Loucy (cell line): ENCODE results near the gene LPIN1.

Source experiments
- H2AFZ ChIP-seq: fragments of 200-600 bp; sonication (generic); 2 replicates; pipeline ENCODE4 v1.6.0; 2016; ENCODE audit warnings: antibody characterized with exemption, mild to moderate bottlenecking, low read length, moderate library complexity
- H3F3A ChIP-seq: fragments of 200-600 bp; 2 replicates; pipeline ENCODE4 v1.6.0; 2016; ENCODE audit warnings: antibody characterized with exemption, low read depth, mild to moderate bottlenecking
- H3K27me3 ChIP-seq: fragments of 200-600 bp; sonication (generic); 2 replicates; pipeline ENCODE4 v1.6.1; 2014; ENCODE audit warnings: low read length, mild to moderate bottlenecking; ENCODE audit not compliant: insufficient read depth, poor library complexity, severe bottlenecking
- H3K36me3 ChIP-seq: fragments of 200-600 bp; sonication (generic); 2 replicates; pipeline ENCODE4 v1.6.1; 2016; ENCODE audit warnings: low read length; ENCODE audit not compliant: insufficient read depth
- H3K4me1 ChIP-seq: fragments of 200-600 bp; sonication (generic); 2 replicates; pipeline ENCODE4 v1.5.1; 2014; ENCODE audit warnings: low read length, mild to moderate bottlenecking; ENCODE audit not compliant: insufficient read depth, poor library complexity, severe bottlenecking
- H3K4me2 ChIP-seq: fragments of 200-600 bp; sonication (generic); 2 replicates; pipeline ENCODE4 v1.6.0; 2014; ENCODE audit warnings: antibody characterized with exemption, low read length, low read depth, mild to moderate bottlenecking; ENCODE audit not compliant: poor library complexity, severe bottlenecking
- H3K4me3 ChIP-seq: fragments of 200-600 bp; sonication (generic); 2 replicates; pipeline ENCODE4 v1.5.1; 2014; ENCODE audit warnings: low read length, mild to moderate bottlenecking, mixed read lengths; ENCODE audit not compliant: poor library complexity, severe bottlenecking
- H3K79me2 ChIP-seq: fragments of 200-600 bp; sonication (generic); 2 replicates; pipeline ENCODE4 v1.6.1; 2014; ENCODE audit warnings: low read length; ENCODE audit not compliant: insufficient read depth
- H3K9ac ChIP-seq: fragments of 200-600 bp; sonication (generic); 2 replicates; pipeline ENCODE4 v1.6.0; 2014; ENCODE audit warnings: mild to moderate bottlenecking, low read depth, low read length, moderate library complexity; ENCODE audit not compliant: poor library complexity, severe bottlenecking
- H3K9me2 ChIP-seq: fragments of 200-600 bp; sonication (generic); replicated peaks from 2 replicates; pipeline ENCODE4 v1.6.1; 2016; ENCODE audit warnings: low read depth, low read length, mixed read lengths
- H3K9me3 ChIP-seq: fragments of 200-600 bp; sonication (generic); 2 replicates; pipeline ENCODE4 v1.6.1; 2014; ENCODE audit warnings: mild to moderate bottlenecking, antibody characterized with exemption, low read length, low read depth; ENCODE audit not compliant: insufficient read depth
- H4K20me1 ChIP-seq: fragments of 200-600 bp; sonication (generic); 2 replicates; pipeline ENCODE4 v1.6.0; 2014; ENCODE audit warnings: antibody characterized with exemption, low read length, mild to moderate bottlenecking; ENCODE audit not compliant: insufficient read depth, poor library complexity, severe bottlenecking
- EZH2phosphoT487 ChIP-seq: fragments of 200-600 bp; IDR thresholded peaks from 2 replicates; pipeline ENCODE4 v1.6.1; 2018; ENCODE audit warnings: antibody characterized with exemption, mild to moderate bottlenecking, moderate library complexity, borderline replicate concordance
- TF ChIP-seq, protein P1 (sequence below): fragments of 200-600 bp; sonication (generic); conservative IDR thresholded peaks from 2 replicates; pipeline ENCODE4 v1.5.1; 2014; ENCODE audit warnings: mild to moderate bottlenecking, antibody characterized with exemption, low read length

LPIN1 gene

DNA sequence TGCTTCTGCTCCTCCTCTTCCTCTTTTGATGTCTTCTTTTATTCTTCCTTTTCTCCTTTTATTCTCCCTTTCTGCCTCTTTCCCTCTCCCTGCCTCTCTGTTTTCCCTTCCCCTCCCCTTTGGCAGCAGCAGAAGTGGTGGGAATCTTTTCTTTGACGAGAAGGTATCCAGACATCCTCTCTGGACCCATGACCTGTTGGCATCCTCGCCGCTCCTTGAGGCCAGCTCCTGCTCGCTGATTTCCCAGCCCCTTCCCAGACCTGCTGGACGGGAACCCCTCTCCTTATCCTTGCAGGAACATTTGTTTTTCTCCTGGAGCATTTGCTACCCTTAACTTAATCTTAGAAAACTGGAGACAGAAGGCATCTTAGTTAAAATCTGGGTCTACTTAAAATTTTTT is 130.5 kb downstream of the LPIN1 start:
- Histone ChIP-seq H3K4me1 (peaks cover 59% of the 10 kb centered on the region), H3K9me2 (no peaks in the 10 kb centered on the region), H4K20me1 (no peaks in the 10 kb centered on the region), H3K9ac (no peak overlapping the region), H3K4me2 (no peak overlapping the region), H3K27me3 (no peaks in the 10 kb centered on the region), H3K4me3 (no peak overlapping the region), H3K9me3 (no peaks in the 10 kb centered on the region), H3K36me3 (no peaks in the 10 kb centered on the region), H2AFZ (no peak overlapping the region), H3K79me2 (no peaks in the 10 kb centered on the region), H3F3A (no peaks in the 10 kb centered on the region)
- TF ChIP-seq, protein P1, sequence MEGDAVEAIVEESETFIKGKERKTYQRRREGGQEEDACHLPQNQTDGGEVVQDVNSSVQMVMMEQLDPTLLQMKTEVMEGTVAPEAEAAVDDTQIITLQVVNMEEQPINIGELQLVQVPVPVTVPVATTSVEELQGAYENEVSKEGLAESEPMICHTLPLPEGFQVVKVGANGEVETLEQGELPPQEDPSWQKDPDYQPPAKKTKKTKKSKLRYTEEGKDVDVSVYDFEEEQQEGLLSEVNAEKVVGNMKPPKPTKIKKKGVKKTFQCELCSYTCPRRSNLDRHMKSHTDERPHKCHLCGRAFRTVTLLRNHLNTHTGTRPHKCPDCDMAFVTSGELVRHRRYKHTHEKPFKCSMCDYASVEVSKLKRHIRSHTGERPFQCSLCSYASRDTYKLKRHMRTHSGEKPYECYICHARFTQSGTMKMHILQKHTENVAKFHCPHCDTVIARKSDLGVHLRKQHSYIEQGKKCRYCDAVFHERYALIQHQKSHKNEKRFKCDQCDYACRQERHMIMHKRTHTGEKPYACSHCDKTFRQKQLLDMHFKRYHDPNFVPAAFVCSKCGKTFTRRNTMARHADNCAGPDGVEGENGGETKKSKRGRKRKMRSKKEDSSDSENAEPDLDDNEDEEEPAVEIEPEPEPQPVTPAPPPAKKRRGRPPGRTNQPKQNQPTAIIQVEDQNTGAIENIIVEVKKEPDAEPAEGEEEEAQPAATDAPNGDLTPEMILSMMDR, result no peak
- TF ChIP-seq EZH2phosphoT487, result no peak
